OCI-LY7 (cell line): Measurements from ENCODE around the gene CEP170B.

Experiments used
- EZH2phosphoT487 ChIP-seq: fragments of 200-600 bp; sonication (generic); IDR thresholded peaks from 2 replicates; pipeline ENCODE4 v1.6.1; 2018; ENCODE audit warnings: low read depth, borderline replicate concordance, mild to moderate bottlenecking, mixed run types, antibody characterized with exemption, low read length, moderate library complexity, mixed read lengths
- TF ChIP-seq, protein P1 (sequence below): fragments of 200-600 bp; sonication (generic); conservative IDR thresholded peaks from 2 replicates; pipeline ENCODE4 v1.5.1; 2014; ENCODE audit warnings: mild to moderate bottlenecking, antibody characterized with exemption, low read length, moderate library complexity, mixed read lengths

DNA sequence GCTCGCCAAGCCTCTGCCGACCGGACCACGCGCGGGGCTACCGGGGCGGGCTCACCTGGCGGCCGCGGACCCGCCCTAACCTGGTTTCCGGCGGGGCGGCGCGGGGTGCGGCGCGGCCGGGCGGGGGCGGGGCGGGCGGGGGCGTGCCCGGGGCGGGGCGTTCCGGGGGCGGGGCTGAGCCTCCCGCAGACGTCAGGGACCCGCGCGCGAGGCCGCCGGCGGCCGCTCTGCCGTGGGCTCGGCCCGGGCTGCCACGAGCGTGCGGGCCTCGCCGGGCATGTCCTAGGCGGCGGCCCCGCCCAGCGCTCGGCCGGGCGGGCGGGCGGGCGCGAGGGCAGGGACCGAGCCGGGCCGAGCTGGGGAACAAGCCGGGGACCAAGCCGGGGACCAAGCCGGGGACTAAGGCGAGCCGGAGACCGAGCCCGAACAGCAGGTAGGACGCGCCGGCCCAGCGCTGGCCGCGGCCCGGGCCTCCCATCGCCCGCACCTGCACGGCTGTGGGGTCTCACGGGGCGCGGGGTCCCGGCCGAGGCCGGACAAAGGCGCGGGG is at the start of gene CEP170B:
- TF ChIP-seq, protein P1, sequence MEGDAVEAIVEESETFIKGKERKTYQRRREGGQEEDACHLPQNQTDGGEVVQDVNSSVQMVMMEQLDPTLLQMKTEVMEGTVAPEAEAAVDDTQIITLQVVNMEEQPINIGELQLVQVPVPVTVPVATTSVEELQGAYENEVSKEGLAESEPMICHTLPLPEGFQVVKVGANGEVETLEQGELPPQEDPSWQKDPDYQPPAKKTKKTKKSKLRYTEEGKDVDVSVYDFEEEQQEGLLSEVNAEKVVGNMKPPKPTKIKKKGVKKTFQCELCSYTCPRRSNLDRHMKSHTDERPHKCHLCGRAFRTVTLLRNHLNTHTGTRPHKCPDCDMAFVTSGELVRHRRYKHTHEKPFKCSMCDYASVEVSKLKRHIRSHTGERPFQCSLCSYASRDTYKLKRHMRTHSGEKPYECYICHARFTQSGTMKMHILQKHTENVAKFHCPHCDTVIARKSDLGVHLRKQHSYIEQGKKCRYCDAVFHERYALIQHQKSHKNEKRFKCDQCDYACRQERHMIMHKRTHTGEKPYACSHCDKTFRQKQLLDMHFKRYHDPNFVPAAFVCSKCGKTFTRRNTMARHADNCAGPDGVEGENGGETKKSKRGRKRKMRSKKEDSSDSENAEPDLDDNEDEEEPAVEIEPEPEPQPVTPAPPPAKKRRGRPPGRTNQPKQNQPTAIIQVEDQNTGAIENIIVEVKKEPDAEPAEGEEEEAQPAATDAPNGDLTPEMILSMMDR, result no peak
- no peak for TF ChIP-seq EZH2phosphoT487
